ENCODE measurements around the gene VDAC1.

DNA sequence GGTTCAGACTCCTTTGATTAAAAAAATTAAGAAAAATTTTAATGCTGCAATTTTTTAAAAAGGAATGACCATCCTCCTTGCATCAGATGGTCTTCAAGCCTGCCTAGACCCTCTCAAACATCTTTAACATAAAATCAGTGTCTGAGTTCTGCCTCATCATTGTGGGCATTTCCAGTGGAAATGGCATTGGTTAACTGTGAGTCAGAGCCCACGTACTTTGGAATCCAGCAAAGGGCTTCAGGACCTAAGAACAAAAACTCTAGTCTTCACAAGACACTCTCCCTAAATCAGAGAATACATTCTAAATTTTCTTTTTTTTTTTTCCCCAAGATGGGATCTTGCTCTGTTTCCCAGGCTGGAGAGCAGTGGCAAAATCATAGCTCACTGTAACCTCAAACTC, 26.9 kb downstream of the VDAC1 start:
- TF ChIP-seq, protein P1, sequence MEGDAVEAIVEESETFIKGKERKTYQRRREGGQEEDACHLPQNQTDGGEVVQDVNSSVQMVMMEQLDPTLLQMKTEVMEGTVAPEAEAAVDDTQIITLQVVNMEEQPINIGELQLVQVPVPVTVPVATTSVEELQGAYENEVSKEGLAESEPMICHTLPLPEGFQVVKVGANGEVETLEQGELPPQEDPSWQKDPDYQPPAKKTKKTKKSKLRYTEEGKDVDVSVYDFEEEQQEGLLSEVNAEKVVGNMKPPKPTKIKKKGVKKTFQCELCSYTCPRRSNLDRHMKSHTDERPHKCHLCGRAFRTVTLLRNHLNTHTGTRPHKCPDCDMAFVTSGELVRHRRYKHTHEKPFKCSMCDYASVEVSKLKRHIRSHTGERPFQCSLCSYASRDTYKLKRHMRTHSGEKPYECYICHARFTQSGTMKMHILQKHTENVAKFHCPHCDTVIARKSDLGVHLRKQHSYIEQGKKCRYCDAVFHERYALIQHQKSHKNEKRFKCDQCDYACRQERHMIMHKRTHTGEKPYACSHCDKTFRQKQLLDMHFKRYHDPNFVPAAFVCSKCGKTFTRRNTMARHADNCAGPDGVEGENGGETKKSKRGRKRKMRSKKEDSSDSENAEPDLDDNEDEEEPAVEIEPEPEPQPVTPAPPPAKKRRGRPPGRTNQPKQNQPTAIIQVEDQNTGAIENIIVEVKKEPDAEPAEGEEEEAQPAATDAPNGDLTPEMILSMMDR (IDR thresholded peaks at IDR 0.05; ENCODE audit: borderline replicate concordance, extremely low read depth, low read length, poor library complexity, severe bottlenecking), result no peak
- no peak for TF ChIP-seq EZH2 (IDR thresholded peaks at IDR 0.05; ENCODE audit: borderline replicate concordance, low read depth, low read length, severe bottlenecking)
